K562 (cell line): Measurements from ENCODE around the gene RSPH9. TPM values are rescaled to one million over a fixed set of nuclear protein-coding genes. Genes with fewer than 3 reads are reported as not detected.

Source experiments
- BHLHE40 ChIP-seq: IDR thresholded peaks from 2 replicates; pipeline ENCODE4 v1.6.1; 2011; ENCODE audit warnings: low read length, improper control_type of control experiment
- CEBPG ChIP-seq, 3 experiments: fragments of 200-800 bp in 1 of 3; sonication (Bioruptor generic) in 1 of 3; sonication (generic) in 1 of 3; formaldehyde crosslinking in 1 of 3; IDR thresholded peaks in 2 of 3; conservative IDR thresholded peaks in 1 of 3; 2 replicates each; pipeline versions ENCODE4 v1.6.1 to v1.8.0; 2016 to 2022; ENCODE audit warnings: missing compliant biosample characterization in 2 of 3, missing genetic modification characterization in 2 of 3, mild to moderate bottlenecking in 1 of 3, missing genetic modification reagents in 1 of 3
- COPS2 ChIP-seq: fragments of 450-650 bp; conservative IDR thresholded peaks from 2 replicates; pipeline ENCODE4 v1.6.1; 2016; ENCODE audit warnings: mild to moderate bottlenecking, moderate library complexity
- EP400 ChIP-seq: fragments of 450-650 bp; IDR thresholded peaks from 2 replicates; pipeline ENCODE4 v1.6.1; 2017; ENCODE audit warnings: antibody characterized with exemption, mild to moderate bottlenecking, moderate library complexity
- FOXM1 ChIP-seq, 2 experiments: fragments of 450-650 bp in 1 of 2; sonication (generic) in 1 of 2; formaldehyde crosslinking in 1 of 2; IDR thresholded peaks; 2 replicates each; pipeline versions ENCODE4 v1.6.1 to v1.9.0; 2017 to 2022; ENCODE audit warnings: low read depth in 2 of 2, mild to moderate bottlenecking in 2 of 2, missing genetic modification reagents in 1 of 2, moderate library complexity in 1 of 2
- HDGF ChIP-seq: fragments of 450-650 bp; IDR thresholded peaks from 2 replicates; pipeline ENCODE4 v1.6.1; 2016
- KDM1A ChIP-seq, 2 experiments: fragments of 450-650 bp; IDR thresholded peaks; 2 replicates each; pipeline ENCODE4 v1.6.1; 2016; ENCODE audit warnings: mild to moderate bottlenecking in 2 of 2
- NFATC3 ChIP-seq: fragments of 450-650 bp; IDR thresholded peaks from 2 replicates; pipeline ENCODE4 v1.6.1; 2017; ENCODE audit warnings: mild to moderate bottlenecking
- POLR2AphosphoS2 ChIP-seq: IDR thresholded peaks from 2 replicates; pipeline ENCODE4 v1.6.1; 2012; ENCODE audit warnings: low read length, improper control_type of control experiment
- RBM14 ChIP-seq: fragments of 200-400 bp; formaldehyde crosslinking; IDR thresholded peaks from 2 replicates; pipeline ENCODE4 v1.6.1; 2018; ENCODE audit warnings: low read depth, mild to moderate bottlenecking, low read length, moderate library complexity, borderline replicate concordance; ENCODE audit not compliant: insufficient read depth
- RBM25 ChIP-seq: fragments of 200-400 bp; formaldehyde crosslinking; IDR thresholded peaks from 2 replicates; pipeline ENCODE4 v1.6.1; 2018; ENCODE audit warnings: low read length, low read depth, moderate library complexity; ENCODE audit not compliant: severe bottlenecking
- RFX5 ChIP-seq: IDR thresholded peaks from 2 replicates; pipeline ENCODE4 v1.6.1; 2011; ENCODE audit warnings: low read depth, mild to moderate bottlenecking, improper control_type of control experiment, low read length
- SMARCE1 ChIP-seq: fragments of 450-650 bp; IDR thresholded peaks from 2 replicates; pipeline ENCODE4 v1.7.1; 2016; ENCODE audit warnings: mild to moderate bottlenecking
- ZFX ChIP-seq: sonication (generic); formaldehyde crosslinking; IDR thresholded peaks from 2 replicates; pipeline ENCODE4 v1.8.0; 2022; ENCODE audit warnings: mild to moderate bottlenecking, missing genetic modification reagents, moderate library complexity
- polyA plus RNA-seq, 8 experiments: library from polyadenylated mRNA; depleted of rRNA in 4 of 8; stranded (reverse) in 5 of 8; unstranded in 3 of 8; fragments of >200 nt; fragmentation: Nextera tagmentation in 2 of 8; fragmentation: Illumina TruSeq in 1 of 8; extraction: Ambion mirVana in 2 of 8; extraction: Trizol in 1 of 8; gene quantifications; 2 replicates each; pipeline versions ENCODE4 v1.2.1 to v1.2.3, GENCODE V29; 2011 to 2014; ENCODE audit warnings: inconsistent platforms in 1 of 8, missing spikeins in 1 of 8
- total RNA-seq, 7 experiments: library from RNA; depleted of rRNA in 6 of 7; stranded (reverse); fragments of >200 nt in 6 of 7; fragmentation: Illumina TruSeq in 2 of 7; extraction: Trizol in 2 of 7; gene quantifications; 2 replicates each; pipeline versions ENCODE4 v1.2.1 to v1.2.3, GENCODE V29; 2011 to 2021; ENCODE audit warnings: low replicate concordance in 1 of 7
- TF ChIP-seq, protein P1 (sequence below): fragments of 250-450 bp; sonication (Bioruptor Pico); IDR thresholded peaks from 2 replicates; pipeline ENCODE4 v1.9.0; 2021; ENCODE audit warnings: mild to moderate bottlenecking
- TF ChIP-seq, protein P2 (sequence below): sonication (generic); IDR thresholded peaks from 2 replicates; pipeline ENCODE4 v1.6.1; 2016
- TF ChIP-seq, protein P3 (sequence below): fragments of 450-650 bp; IDR thresholded peaks from 2 replicates; pipeline ENCODE4 v1.6.1; 2014; ENCODE audit warnings: low read depth, mild to moderate bottlenecking, moderate library complexity, borderline replicate concordance
- TF ChIP-seq, protein P4 (sequence below): fragments of 450-650 bp; IDR thresholded peaks from 2 replicates; pipeline ENCODE4 v1.6.1; 2016; ENCODE audit warnings: mild to moderate bottlenecking
- TF ChIP-seq, protein P5 (sequence below): sonication (generic); formaldehyde crosslinking; IDR thresholded peaks from 2 replicates; pipeline ENCODE4 v1.8.0; 2022; ENCODE audit warnings: missing genetic modification reagents, mild to moderate bottlenecking, borderline replicate concordance

RSPH9 gene
- total and polyA plus RNA-seq, 9 of the 15 experiments (the other 6 are each of a cell fraction or from before 2014, with no cell fraction given), result 0.05 to 0.60 (median 0.39) TPM; not detected in 6

DNA sequence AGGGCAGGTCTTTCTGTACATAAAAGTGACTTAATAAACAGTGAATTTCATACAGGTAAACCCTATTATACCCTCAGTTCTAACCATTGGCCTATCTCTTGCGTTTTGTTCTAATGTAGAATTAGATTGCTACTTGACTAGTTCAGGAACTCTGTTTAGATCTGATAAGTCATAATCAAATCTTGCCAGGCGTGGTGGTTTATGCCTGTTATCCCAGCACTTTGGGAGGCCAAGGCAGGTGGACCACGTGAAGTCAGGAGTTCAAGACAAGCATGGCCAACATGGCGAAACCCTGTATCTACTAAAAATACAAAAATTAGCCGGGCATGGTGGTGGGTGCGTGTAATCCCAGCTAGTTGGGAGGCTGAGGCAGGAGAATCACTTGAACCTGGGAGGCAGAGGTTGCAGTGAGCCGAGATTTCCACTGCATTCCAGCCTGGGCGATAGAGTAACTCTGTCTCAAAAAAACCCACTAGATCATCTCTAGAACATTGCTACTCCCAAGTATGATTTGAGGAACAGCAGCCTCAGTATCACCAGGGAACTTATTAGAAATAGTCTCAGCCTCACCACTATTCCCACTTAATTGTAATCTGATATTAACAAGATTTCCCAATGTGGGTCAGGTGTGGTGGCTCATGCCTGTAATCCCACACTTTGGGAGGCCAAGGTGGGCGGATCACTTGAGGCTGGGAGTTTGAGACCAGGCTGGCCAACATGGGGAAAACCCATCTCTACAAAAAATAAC, 27.9 kb upstream of the RSPH9 start (continued):
- TF ChIP-seq, protein P1, sequence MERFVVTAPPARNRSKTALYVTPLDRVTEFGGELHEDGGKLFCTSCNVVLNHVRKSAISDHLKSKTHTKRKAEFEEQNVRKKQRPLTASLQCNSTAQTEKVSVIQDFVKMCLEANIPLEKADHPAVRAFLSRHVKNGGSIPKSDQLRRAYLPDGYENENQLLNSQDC (CRISPR knock-in tag), result no peak
- TF ChIP-seq COPS2 (no peak), CEBPG (CRISPR knock-in tag; IDR thresholded peaks at IDR 0.05) (no peak), CEBPG (tag; conservative IDR thresholded peaks at IDR 0.05 in 1 of 2, IDR thresholded peaks at IDR 0.05 in 1 of 2) (no peak), ZFX (no peak), POLR2AphosphoS2 (peak; percentile 65; the same call in 1 of the 2 replicates), SMARCE1 (no peak), RFX5 (no peak), KDM1A (IDR thresholded peaks at IDR 0.05) (no peak), FOXM1 (IDR thresholded peaks at IDR 0.05; ENCODE audit: low read depth) (no peak), FOXM1 (CRISPR knock-in tag; IDR thresholded peaks at IDR 0.05; ENCODE audit: low read depth) (0 out of 2 replicates have a peak, but pooled peaks have one; percentile 3), NFATC3 (no peak), RBM14 (no peak), HDGF (no peak), BHLHE40 (no peak), RBM25 (no peak), EP400 (no peak)
- TF ChIP-seq, protein P2, sequence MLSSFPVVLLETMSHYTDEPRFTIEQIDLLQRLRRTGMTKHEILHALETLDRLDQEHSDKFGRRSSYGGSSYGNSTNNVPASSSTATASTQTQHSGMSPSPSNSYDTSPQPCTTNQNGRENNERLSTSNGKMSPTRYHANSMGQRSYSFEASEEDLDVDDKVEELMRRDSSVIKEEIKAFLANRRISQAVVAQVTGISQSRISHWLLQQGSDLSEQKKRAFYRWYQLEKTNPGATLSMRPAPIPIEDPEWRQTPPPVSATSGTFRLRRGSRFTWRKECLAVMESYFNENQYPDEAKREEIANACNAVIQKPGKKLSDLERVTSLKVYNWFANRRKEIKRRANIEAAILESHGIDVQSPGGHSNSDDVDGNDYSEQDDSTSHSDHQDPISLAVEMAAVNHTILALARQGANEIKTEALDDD, result peak; percentile 71
- TF ChIP-seq, protein P3, sequence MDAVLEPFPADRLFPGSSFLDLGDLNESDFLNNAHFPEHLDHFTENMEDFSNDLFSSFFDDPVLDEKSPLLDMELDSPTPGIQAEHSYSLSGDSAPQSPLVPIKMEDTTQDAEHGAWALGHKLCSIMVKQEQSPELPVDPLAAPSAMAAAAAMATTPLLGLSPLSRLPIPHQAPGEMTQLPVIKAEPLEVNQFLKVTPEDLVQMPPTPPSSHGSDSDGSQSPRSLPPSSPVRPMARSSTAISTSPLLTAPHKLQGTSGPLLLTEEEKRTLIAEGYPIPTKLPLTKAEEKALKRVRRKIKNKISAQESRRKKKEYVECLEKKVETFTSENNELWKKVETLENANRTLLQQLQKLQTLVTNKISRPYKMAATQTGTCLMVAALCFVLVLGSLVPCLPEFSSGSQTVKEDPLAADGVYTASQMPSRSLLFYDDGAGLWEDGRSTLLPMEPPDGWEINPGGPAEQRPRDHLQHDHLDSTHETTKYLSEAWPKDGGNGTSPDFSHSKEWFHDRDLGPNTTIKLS, result no peak
- TF ChIP-seq, protein P4, sequence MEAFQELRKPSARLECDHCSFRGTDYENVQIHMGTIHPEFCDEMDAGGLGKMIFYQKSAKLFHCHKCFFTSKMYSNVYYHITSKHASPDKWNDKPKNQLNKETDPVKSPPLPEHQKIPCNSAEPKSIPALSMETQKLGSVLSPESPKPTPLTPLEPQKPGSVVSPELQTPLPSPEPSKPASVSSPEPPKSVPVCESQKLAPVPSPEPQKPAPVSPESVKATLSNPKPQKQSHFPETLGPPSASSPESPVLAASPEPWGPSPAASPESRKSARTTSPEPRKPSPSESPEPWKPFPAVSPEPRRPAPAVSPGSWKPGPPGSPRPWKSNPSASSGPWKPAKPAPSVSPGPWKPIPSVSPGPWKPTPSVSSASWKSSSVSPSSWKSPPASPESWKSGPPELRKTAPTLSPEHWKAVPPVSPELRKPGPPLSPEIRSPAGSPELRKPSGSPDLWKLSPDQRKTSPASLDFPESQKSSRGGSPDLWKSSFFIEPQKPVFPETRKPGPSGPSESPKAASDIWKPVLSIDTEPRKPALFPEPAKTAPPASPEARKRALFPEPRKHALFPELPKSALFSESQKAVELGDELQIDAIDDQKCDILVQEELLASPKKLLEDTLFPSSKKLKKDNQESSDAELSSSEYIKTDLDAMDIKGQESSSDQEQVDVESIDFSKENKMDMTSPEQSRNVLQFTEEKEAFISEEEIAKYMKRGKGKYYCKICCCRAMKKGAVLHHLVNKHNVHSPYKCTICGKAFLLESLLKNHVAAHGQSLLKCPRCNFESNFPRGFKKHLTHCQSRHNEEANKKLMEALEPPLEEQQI, result no peak
- TF ChIP-seq, protein P5, sequence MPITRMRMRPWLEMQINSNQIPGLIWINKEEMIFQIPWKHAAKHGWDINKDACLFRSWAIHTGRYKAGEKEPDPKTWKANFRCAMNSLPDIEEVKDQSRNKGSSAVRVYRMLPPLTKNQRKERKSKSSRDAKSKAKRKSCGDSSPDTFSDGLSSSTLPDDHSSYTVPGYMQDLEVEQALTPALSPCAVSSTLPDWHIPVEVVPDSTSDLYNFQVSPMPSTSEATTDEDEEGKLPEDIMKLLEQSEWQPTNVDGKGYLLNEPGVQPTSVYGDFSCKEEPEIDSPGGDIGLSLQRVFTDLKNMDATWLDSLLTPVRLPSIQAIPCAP (CRISPR knock-in tag), result no peak
